Caki2 (cell line): ENCODE results near the gene RPA3. TPM values are rescaled to one million over a fixed set of nuclear protein-coding genes. Genes with fewer than 3 reads are reported as not detected.

Experiments used
- total RNA-seq: library from RNA; depleted of rRNA; stranded (reverse); fragments of >200 nt; shearing (Covaris generic); gene quantifications from 2 replicates; pipeline ENCODE4 v1.2.3, GENCODE V29; 2014; ENCODE audit warnings: low replicate concordance; rRNA removed

The RPA3 gene
- total RNA-seq, 1 experiment from 2014 or later: 92.9 TPM

Other genes with a start within 250 kb of the RPA3 start
- 0.17 and 0.84 TPM in 2 replicates for gene COL28A1, start 182.7 kb downstream of the RPA3 start, total RNA-seq
- 24.3 and 41.0 TPM in 2 replicates for gene MIOS, start 151.7 kb downstream of the RPA3 start, total RNA-seq
- gene UMAD1, start 77.9 kb downstream of the RPA3 start, total RNA-seq: 19.9 and 20.9 TPM in 2 replicates